ENCODE measurements around the gene KDM2A.

KDM2A gene

GRCh38 chr11:67237574-67237973 is 118.5 kb downstream of the KDM2A start:
- DNase-seq (ENCODE audit: low read depth in 3 of 3): no peak

- DNase-seq (ENCODE audit: low read depth in 3 of 3): no peak
These were observed 120.1 kb downstream of the KDM2A start for GRCh38 chr11:67238894-67239782.

GRCh38 chr11:67239783-67240575 is 120.9 kb downstream of the KDM2A start:
- peak; percentile 86 to 96 (median 95) for DNase-seq (ENCODE audit: low read depth in 3 of 3)

GRCh38 chr11:67240576-67241389 is 121.7 kb downstream of the KDM2A start:
- peak; percentile 76 to 85 (median 79) for DNase-seq (ENCODE audit: low read depth in 3 of 3)

- no peak for DNase-seq (ENCODE audit: low read depth in 3 of 3)
These were observed 123.5 kb downstream of the KDM2A start for GRCh38 chr11:67242548-67242947.

- no peak for DNase-seq (ENCODE audit: low read depth in 3 of 3)
These were observed 124.0 kb downstream of the KDM2A start for GRCh38 chr11:67243051-67243450.

GRCh38 chr11:67245046-67245445 is 126.0 kb downstream of the KDM2A start:
- DNase-seq (ENCODE audit: low read depth in 3 of 3): no peak

GRCh38 chr11:67247946-67248550 is 129.0 kb downstream of the KDM2A start:
- DNase-seq (ENCODE audit: low read depth in 3 of 3): no peak

- DNase-seq (ENCODE audit: low read depth in 3 of 3): no peak
These were observed 129.6 kb downstream of the KDM2A start for GRCh38 chr11:67248653-67249052.

GRCh38 chr11:67250059-67251043 is 131.3 kb downstream of the KDM2A start:
- DNase-seq (ENCODE audit: low read depth in 3 of 3): no peak

GRCh38 chr11:67251841-67252240 is 132.8 kb downstream of the KDM2A start:
- DNase-seq (ENCODE audit: low read depth in 3 of 3): no peak

- DNase-seq (ENCODE audit: low read depth in 3 of 3): no peak
These were observed 133.8 kb downstream of the KDM2A start for GRCh38 chr11:67252831-67253239.

- no peak for DNase-seq (ENCODE audit: low read depth in 3 of 3)
These were observed 135.0 kb downstream of the KDM2A start for GRCh38 chr11:67253872-67254624.

- no peak for DNase-seq (ENCODE audit: low read depth in 3 of 3)
These were observed 135.7 kb downstream of the KDM2A start for GRCh38 chr11:67254798-67255197.

- no peak for DNase-seq (ENCODE audit: low read depth in 3 of 3)
These were observed 136.3 kb downstream of the KDM2A start for GRCh38 chr11:67255353-67255752.

- DNase-seq (ENCODE audit: low read depth in 3 of 3): no peak
These were observed 136.8 kb downstream of the KDM2A start for GRCh38 chr11:67255864-67256263.

- no peak for DNase-seq (ENCODE audit: low read depth in 3 of 3)
These were observed 137.5 kb downstream of the KDM2A start for GRCh38 chr11:67256477-67257135.

- DNase-seq (ENCODE audit: low read depth in 3 of 3): no peak
These were observed 141.3 kb downstream of the KDM2A start for GRCh38 chr11:67260406-67260805.

All from stimulated activated CD4-positive, alpha-beta T cell treated with anti-CD3 and anti-CD28 coated beads, TNF-alpha, amount 100 ng/mL, for 48 hours (primary cell).